K562 (cell line): ENCODE results near the gene MECR. TPM values are rescaled to one million over a fixed set of nuclear protein-coding genes. Genes with fewer than 3 reads are reported as not detected.

Experiments
- ARID3A ChIP-seq: IDR thresholded peaks from 2 replicates; pipeline ENCODE4 v1.6.1; 2012; ENCODE audit warnings: low read depth, low read length, improper control_type of control experiment, borderline replicate concordance
- CBFA2T2 ChIP-seq: fragments of 450-650 bp; conservative IDR thresholded peaks from 2 replicates; pipeline ENCODE4 v1.6.1; 2017; ENCODE audit warnings: mild to moderate bottlenecking
- CBFA2T3 ChIP-seq: fragments of 450-650 bp; IDR thresholded peaks from 2 replicates; pipeline ENCODE4 v1.6.1; 2017
- HDAC1 ChIP-seq, 2 experiments: fragments of 450-650 bp; IDR thresholded peaks; 2 replicates each; pipeline ENCODE4 v1.6.1; 2016 to 2017; ENCODE audit warnings: inconsistent platforms in 1 of 2, mild to moderate bottlenecking in 1 of 2, moderate library complexity in 1 of 2
- LARP7 ChIP-seq: fragments of 450-650 bp; IDR thresholded peaks from 2 replicates; pipeline ENCODE4 v1.6.1; 2016
- NFE2 ChIP-seq: IDR thresholded peaks from 2 replicates; pipeline ENCODE4 v1.6.1; 2014; ENCODE audit warnings: antibody characterized with exemption, low read depth
- PRPF4 ChIP-seq: fragments of 200-400 bp; formaldehyde crosslinking; IDR thresholded peaks from one replicate; pipeline ENCODE4 v1.6.1; 2017; ENCODE audit warnings: low read length, low read depth, mild to moderate bottlenecking; ENCODE audit not compliant: insufficient read depth, poor library complexity, severe bottlenecking
- SMARCA5 ChIP-seq: fragments of 450-650 bp; IDR thresholded peaks from 2 replicates; pipeline ENCODE4 v1.6.1; 2016
- SMARCC2 ChIP-seq: fragments of 450-650 bp; IDR thresholded peaks from 2 replicates; pipeline ENCODE4 v1.6.1; 2017; ENCODE audit warnings: antibody characterized with exemption, moderate library complexity, mild to moderate bottlenecking, low read depth
- TRIM24 ChIP-seq, 2 experiments: fragments of 450-650 bp; IDR thresholded peaks; 2 replicates each; pipeline ENCODE4 v1.6.1; 2016
- UBTF ChIP-seq, 2 experiments: IDR thresholded peaks; 2 replicates each; pipeline ENCODE4 v1.6.1; 2012; ENCODE audit warnings: improper control_type of control experiment in 2 of 2, low read depth in 2 of 2, low read length in 2 of 2, borderline replicate concordance in 1 of 2
- ZNF639 ChIP-seq, 2 experiments: fragments of 200-800 bp in 1 of 2; sonication (Bioruptor generic) in 1 of 2; sonication (generic) in 1 of 2; formaldehyde crosslinking in 1 of 2; IDR thresholded peaks in 1 of 2; conservative IDR thresholded peaks in 1 of 2; 2 replicates each; pipeline versions ENCODE4 v1.5.0 to v1.6.1; 2016 to 2020; ENCODE audit warnings: missing compliant biosample characterization in 1 of 2, missing genetic modification characterization in 1 of 2, missing genetic modification reagents in 1 of 2
- polyA plus RNA-seq, 8 experiments: library from polyadenylated mRNA; depleted of rRNA in 4 of 8; stranded (reverse) in 5 of 8; unstranded in 3 of 8; fragments of >200 nt; fragmentation: Nextera tagmentation in 2 of 8; fragmentation: Illumina TruSeq in 1 of 8; extraction: Ambion mirVana in 2 of 8; extraction: Trizol in 1 of 8; gene quantifications; 2 replicates each; pipeline versions ENCODE4 v1.2.1 to v1.2.3, GENCODE V29; 2011 to 2014; ENCODE audit warnings: inconsistent platforms in 1 of 8, missing spikeins in 1 of 8
- total RNA-seq, 7 experiments: library from RNA; depleted of rRNA in 6 of 7; stranded (reverse); fragments of >200 nt in 6 of 7; fragmentation: Illumina TruSeq in 2 of 7; extraction: Trizol in 2 of 7; gene quantifications; 2 replicates each; pipeline versions ENCODE4 v1.2.1 to v1.2.3, GENCODE V29; 2011 to 2021; ENCODE audit warnings: low replicate concordance in 1 of 7

The MECR gene
- total and polyA plus RNA-seq, 9 of the 15 experiments (the other 6 are each of a cell fraction or from before 2014, with no cell fraction given) = 10.4 to 58.6 (median 42.9) TPM

GRCh38 chr1:29179641-29180184 is 51.0 kb downstream of the MECR start (continued):
- TF ChIP-seq SMARCA5 = peak; percentile 10; the same call in 1 of the 2 replicates
- TF ChIP-seq HDAC1 (IDR thresholded peaks at IDR 0.05) = peak in 1 of 2 experiments; percentile 73; a peak in 2 of 4 replicates
- peak in 1 of 2 experiments; percentile 63; a peak in 1 of 4 replicates for TF ChIP-seq ZNF639 (CRISPR knock-in tag; conservative IDR thresholded peaks at IDR 0.05 in 1 of 2, IDR thresholded peaks at IDR 0.05 in 1 of 2)
- peak; percentile 85 for TF ChIP-seq CBFA2T2
- no peak for TF ChIP-seq PRPF4
- TF ChIP-seq TRIM24 (IDR thresholded peaks at IDR 0.05) = peak in 1 of 2 experiments; percentile 70; a peak in 2 of 4 replicates
- peak; percentile 94 for TF ChIP-seq CBFA2T3
- peak; percentile 56; the same call in 1 of the 2 replicates for TF ChIP-seq NFE2
- TF ChIP-seq LARP7 = no peak
- TF ChIP-seq SMARCC2 = peak; percentile 73; the same call in 1 of the 2 replicates
- TF ChIP-seq ARID3A = peak; percentile 71; the same call in 1 of the 2 replicates
- 0 out of 4 replicates have a peak, but pooled peaks of 1 of the 2 experiments have one; percentile 17 for TF ChIP-seq UBTF (IDR thresholded peaks at IDR 0.05; ENCODE audit: borderline replicate concordance in 1 of 2, low read depth in 2 of 2, low read length in 2 of 2)
